GM12801 (cell line): ENCODE results near the gene IL10RA.

Experiments used
- CTCF ChIP-seq: IDR thresholded peaks from one replicate; pipeline ENCODE4 v1.5.1; 2011; ENCODE audit warnings: control low read depth; ENCODE audit not compliant: insufficient read length; ENCODE audit errors: extremely low read depth

The IL10RA gene

GRCh38 chr11:118017111-118017510 is 30.9 kb downstream of the IL10RA start:
- no peak for TF ChIP-seq CTCF

DNA sequence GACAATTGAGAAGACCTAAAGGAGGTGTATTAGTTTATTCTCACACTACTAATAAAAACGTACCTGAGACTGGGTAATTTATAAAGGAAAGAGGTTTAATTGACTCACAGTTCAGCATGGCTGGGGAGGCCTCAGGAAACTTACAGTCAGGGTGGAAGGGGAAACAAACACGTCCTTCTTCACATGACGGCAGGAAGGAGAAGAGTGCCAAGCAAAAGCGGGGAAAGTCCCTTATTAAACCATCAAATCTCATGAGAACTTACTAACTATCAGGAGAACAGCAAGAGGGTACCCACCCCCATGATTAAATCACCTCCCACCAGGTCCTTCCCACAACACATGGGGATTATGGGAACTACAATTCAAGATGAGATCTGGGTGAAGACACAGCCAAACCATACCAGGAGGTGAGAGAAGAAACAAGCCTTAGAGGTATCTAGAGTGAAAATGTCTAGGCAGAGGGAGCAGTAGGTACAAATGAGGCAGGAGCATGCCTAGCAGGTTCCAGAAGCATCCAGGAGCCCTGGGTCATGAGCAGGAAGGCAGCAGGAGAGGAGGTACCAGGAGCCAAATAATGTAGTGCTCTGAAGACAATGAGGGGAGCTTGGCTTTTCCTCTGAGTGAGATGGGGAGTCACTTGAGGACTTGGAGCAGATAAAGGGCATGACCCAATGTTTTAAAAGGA is 31.6 kb downstream of the IL10RA start:
- no peak for TF ChIP-seq CTCF

- TF ChIP-seq CTCF, result no peak
Observed at GRCh38 chr11:118018401-118018800, 32.2 kb downstream of the IL10RA start.

GRCh38 chr11:118021146-118021545 is 35.0 kb downstream of the IL10RA start:
- no peak for TF ChIP-seq CTCF

GRCh38 chr11:118027694-118028093 is 41.5 kb downstream of the IL10RA start:
- TF ChIP-seq CTCF, result no peak

DNA sequence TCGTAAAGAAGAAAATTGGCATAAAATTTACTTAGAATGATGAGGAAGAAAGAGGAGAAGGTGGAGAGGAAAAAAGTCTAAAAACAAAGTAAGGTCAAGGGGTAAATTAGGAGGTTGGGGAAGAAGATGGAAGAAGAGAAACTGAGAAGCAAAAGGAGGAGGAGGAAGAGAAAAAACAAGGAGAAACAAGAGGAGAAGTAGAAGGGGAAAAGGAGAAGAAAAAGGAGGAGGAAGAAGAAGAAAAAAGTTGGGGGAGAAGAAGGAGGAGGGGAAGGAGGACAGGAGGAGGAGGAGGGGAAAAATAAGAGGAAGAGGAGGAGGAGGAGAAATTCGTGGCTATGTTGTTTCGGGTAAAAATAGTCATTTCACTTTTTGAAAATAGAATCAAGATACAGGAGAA is 42.4 kb downstream of the IL10RA start:
- no peak for TF ChIP-seq CTCF

- no peak for TF ChIP-seq CTCF
Observed at GRCh38 chr11:118033443-118033842, 47.2 kb downstream of the IL10RA start.
